HG02610 (cell line): ENCODE measurements around the gene MAST4.
"Not testable (repeated sequence)": the region's sequence is repeated elsewhere in the genome, so short reads cannot be mapped to it uniquely, and the experiment has no call there.

Source experiments
- ATAC-seq: cut with Tn5 transposase; IDR thresholded peaks from one replicate; pipeline ENCODE4 v1.9.1; 2021; ENCODE audit warnings: mild to moderate bottlenecking, moderate library complexity; ENCODE audit not compliant: unreplicated experiment

MAST4 gene

GRCh38 chr5:66741394-66741793 lies 145.2 kb downstream of the MAST4 start:
- no peak for ATAC-seq

- no peak for ATAC-seq
These were observed 146.1 kb downstream of the MAST4 start for GRCh38 chr5:66742083-66742895.

- no peak for ATAC-seq
These were observed 146.7 kb downstream of the MAST4 start for GRCh38 chr5:66742896-66743247.

GRCh38 chr5:66743344-66743743 lies 147.2 kb downstream of the MAST4 start:
- ATAC-seq: no peak

GRCh38 chr5:66744040-66744439 lies 147.8 kb downstream of the MAST4 start:
- ATAC-seq: no peak

GRCh38 chr5:66745297-66745696 lies 149.1 kb downstream of the MAST4 start:
- ATAC-seq: no peak

- ATAC-seq: no peak
These were observed 151.4 kb downstream of the MAST4 start for GRCh38 chr5:66747607-66748006.

GRCh38 chr5:66752668-66753067 lies 156.5 kb downstream of the MAST4 start:
- ATAC-seq: not testable (repeated sequence)

- no peak for ATAC-seq
These were observed 161.1 kb downstream of the MAST4 start for GRCh38 chr5:66757219-66757833.

GRCh38 chr5:66757834-66758371 lies 161.7 kb downstream of the MAST4 start:
- ATAC-seq: no peak

- ATAC-seq: no peak
These were observed 173.0 kb downstream of the MAST4 start for GRCh38 chr5:66769030-66769733.

GRCh38 chr5:66769839-66770617 lies 173.8 kb downstream of the MAST4 start:
- ATAC-seq: no peak

- no peak for ATAC-seq
These were observed 181.7 kb downstream of the MAST4 start for GRCh38 chr5:66777868-66778267.

- no peak for ATAC-seq
These were observed 183.3 kb downstream of the MAST4 start for GRCh38 chr5:66779528-66779927.

GRCh38 chr5:66788556-66788955 lies 192.4 kb downstream of the MAST4 start:
- no peak for ATAC-seq

- no peak for ATAC-seq
These were observed 193.2 kb downstream of the MAST4 start for GRCh38 chr5:66789434-66789833.

GRCh38 chr5:66793049-66793448 lies 196.9 kb downstream of the MAST4 start:
- no peak for ATAC-seq

GRCh38 chr5:66795682-66796081 lies 199.5 kb downstream of the MAST4 start:
- no peak for ATAC-seq

GRCh38 chr5:66796305-66797292 lies 200.4 kb downstream of the MAST4 start:
- ATAC-seq: no peak

GRCh38 chr5:66802941-66803340 lies 206.7 kb downstream of the MAST4 start:
- no peak for ATAC-seq
